SK-N-MC (cell line): ENCODE results near the gene KDM4B.

Experiments
- EZH2 ChIP-seq: fragments of 200-600 bp; sonication (generic); IDR thresholded peaks from one replicate; pipeline ENCODE4 v1.6.1; 2017; ENCODE audit warnings: antibody characterized with exemption
- FOXP2 ChIP-seq: optimal IDR thresholded peaks from 2 replicates; pipeline ENCODE3; 2011; ENCODE audit warnings: mild to moderate bottlenecking, moderate library complexity; ENCODE audit not compliant: insufficient read depth; ENCODE audit errors: extremely low read length, control extremely low read depth
- POLR2AphosphoS5 ChIP-seq: IDR thresholded peaks from 2 replicates; pipeline ENCODE4 v1.6.1; 2012; ENCODE audit warnings: mild to moderate bottlenecking, low read depth, low read length, borderline replicate concordance

DNA sequence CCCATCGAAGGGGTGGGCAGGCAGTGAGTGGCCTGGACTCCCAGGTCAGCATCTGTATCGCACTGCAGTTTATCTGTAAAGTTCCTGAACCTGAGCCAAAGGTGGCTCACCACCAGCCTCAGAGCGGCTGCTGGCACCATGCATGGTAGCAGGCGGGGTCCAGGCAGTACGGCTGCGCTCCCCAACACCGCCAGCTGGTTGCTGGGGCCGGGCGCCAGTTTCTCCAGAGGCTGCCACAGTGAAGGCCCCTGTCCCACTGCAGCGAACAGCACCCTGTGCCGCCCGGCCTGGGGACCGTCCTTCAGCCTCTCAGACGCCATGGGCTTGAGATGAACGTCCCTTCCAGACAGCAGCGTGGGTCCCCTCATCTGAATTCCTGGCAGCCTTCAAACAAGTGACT, 109.8 kb downstream of the KDM4B start:
- TF ChIP-seq POLR2AphosphoS5 (no peak), EZH2 (no peak), FOXP2 (no peak)
